B cell (primary cell): ENCODE measurements around the gene DTNA.

Experiments used
- EZH2 ChIP-seq: IDR thresholded peaks from 2 replicates; pipeline ENCODE4 v1.6.1; 2012; ENCODE audit warnings: borderline replicate concordance, low read depth, mild to moderate bottlenecking, moderate library complexity, low read length; ENCODE audit not compliant: insufficient read depth, poor library complexity, severe bottlenecking
- TF ChIP-seq, protein P1 (sequence below): fragments of 200-600 bp; IDR thresholded peaks from one replicate; pipeline ENCODE4 v1.8.0; 2022; ENCODE audit warnings: antibody characterized with exemption, mild to moderate bottlenecking

DNA sequence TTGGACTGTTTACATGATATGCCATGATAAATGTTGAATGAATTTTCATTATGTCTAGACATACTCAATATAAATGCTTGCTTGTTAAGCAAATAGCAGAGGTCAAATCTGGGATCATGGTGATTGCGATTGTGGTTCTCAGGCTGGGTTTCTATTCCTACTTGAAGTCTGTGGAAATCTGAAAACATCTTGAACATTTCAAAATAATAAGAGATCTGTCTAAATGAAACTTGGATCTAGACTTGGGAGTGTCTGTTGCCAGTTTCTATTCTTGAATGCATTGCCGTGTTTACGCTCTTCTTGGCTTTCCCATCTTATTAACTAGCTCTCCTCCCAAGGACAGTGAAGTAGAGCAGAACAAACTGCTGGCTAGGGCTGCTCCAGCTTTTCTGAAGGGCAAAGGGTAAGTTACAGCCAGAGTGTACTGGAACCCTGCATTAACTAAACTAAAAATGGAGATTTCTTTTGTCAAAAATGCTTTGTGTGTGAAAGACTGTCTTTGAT is 127.7 kb downstream of the DTNA start:
- TF ChIP-seq, protein P1, sequence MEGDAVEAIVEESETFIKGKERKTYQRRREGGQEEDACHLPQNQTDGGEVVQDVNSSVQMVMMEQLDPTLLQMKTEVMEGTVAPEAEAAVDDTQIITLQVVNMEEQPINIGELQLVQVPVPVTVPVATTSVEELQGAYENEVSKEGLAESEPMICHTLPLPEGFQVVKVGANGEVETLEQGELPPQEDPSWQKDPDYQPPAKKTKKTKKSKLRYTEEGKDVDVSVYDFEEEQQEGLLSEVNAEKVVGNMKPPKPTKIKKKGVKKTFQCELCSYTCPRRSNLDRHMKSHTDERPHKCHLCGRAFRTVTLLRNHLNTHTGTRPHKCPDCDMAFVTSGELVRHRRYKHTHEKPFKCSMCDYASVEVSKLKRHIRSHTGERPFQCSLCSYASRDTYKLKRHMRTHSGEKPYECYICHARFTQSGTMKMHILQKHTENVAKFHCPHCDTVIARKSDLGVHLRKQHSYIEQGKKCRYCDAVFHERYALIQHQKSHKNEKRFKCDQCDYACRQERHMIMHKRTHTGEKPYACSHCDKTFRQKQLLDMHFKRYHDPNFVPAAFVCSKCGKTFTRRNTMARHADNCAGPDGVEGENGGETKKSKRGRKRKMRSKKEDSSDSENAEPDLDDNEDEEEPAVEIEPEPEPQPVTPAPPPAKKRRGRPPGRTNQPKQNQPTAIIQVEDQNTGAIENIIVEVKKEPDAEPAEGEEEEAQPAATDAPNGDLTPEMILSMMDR: no peak
- TF ChIP-seq EZH2: no peak
